PFSK-1 (cell line): ENCODE measurements around the gene KLRD1.

Experiments used
- FOXP2 ChIP-seq: optimal IDR thresholded peaks from 2 replicates; pipeline ENCODE3; 2011; ENCODE audit warnings: borderline replicate concordance, control low read depth, inconsistent platforms; ENCODE audit not compliant: insufficient read depth; ENCODE audit errors: extremely low read length, extremely low read depth
- POLR2AphosphoS5 ChIP-seq: IDR thresholded peaks from 2 replicates; pipeline ENCODE4 v1.6.1; 2012; ENCODE audit warnings: low read depth, mild to moderate bottlenecking, control low read depth, low read length, moderate library complexity
- SIN3A ChIP-seq: IDR thresholded peaks from 2 replicates; pipeline ENCODE4 v1.6.1; 2012; ENCODE audit warnings: mild to moderate bottlenecking, low read length, moderate library complexity, borderline replicate concordance; ENCODE audit not compliant: insufficient read depth
- TAF1 ChIP-seq: IDR thresholded peaks from 2 replicates; pipeline ENCODE4 v1.6.1; 2012; ENCODE audit warnings: low read length, control low read depth, borderline replicate concordance; ENCODE audit not compliant: insufficient read depth
- TF ChIP-seq, protein P1 (sequence below), 2 experiments: IDR thresholded peaks; 2 replicates each; pipeline versions ENCODE4 v1.6.1 to v1.8.0; 2011 to 2012; ENCODE audit warnings: low read depth in 2 of 2, low read length in 2 of 2, control low read depth in 1 of 2, inconsistent platforms in 1 of 2, mild to moderate bottlenecking in 1 of 2, moderate library complexity in 1 of 2; ENCODE audit not compliant: insufficient read depth in 1 of 2

The KLRD1 gene

DNA sequence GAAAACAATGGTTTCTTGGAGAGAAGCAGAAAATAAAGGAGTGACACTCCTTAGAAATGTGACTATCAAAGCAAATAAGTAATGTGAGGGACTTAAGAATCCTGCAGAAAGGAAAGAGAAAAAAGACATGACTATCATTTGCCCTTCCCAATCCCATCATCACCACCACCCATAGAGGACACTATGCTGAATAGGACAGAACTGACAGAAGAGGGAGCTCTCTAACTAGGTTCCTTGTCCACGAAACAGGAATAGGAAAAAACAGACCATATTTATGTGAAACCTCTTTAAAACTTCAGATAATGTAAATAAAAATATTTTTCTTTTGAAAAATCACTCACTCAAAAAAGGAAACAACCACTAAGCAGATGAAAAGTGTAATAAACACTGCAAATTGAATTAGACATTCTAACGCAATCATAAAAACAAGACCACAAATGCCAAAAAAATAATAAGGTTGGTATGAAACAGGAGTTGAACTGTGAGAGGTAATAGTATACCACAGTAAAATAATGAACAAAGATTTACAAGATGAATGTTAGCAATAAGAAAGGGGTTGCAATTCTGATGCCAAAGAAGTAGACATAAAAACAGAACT, 24.1 kb downstream of the KLRD1 start:
- TF ChIP-seq POLR2AphosphoS5 (no peak), FOXP2 (no peak), SIN3A (no peak), TAF1 (no peak)
- TF ChIP-seq, protein P1, sequence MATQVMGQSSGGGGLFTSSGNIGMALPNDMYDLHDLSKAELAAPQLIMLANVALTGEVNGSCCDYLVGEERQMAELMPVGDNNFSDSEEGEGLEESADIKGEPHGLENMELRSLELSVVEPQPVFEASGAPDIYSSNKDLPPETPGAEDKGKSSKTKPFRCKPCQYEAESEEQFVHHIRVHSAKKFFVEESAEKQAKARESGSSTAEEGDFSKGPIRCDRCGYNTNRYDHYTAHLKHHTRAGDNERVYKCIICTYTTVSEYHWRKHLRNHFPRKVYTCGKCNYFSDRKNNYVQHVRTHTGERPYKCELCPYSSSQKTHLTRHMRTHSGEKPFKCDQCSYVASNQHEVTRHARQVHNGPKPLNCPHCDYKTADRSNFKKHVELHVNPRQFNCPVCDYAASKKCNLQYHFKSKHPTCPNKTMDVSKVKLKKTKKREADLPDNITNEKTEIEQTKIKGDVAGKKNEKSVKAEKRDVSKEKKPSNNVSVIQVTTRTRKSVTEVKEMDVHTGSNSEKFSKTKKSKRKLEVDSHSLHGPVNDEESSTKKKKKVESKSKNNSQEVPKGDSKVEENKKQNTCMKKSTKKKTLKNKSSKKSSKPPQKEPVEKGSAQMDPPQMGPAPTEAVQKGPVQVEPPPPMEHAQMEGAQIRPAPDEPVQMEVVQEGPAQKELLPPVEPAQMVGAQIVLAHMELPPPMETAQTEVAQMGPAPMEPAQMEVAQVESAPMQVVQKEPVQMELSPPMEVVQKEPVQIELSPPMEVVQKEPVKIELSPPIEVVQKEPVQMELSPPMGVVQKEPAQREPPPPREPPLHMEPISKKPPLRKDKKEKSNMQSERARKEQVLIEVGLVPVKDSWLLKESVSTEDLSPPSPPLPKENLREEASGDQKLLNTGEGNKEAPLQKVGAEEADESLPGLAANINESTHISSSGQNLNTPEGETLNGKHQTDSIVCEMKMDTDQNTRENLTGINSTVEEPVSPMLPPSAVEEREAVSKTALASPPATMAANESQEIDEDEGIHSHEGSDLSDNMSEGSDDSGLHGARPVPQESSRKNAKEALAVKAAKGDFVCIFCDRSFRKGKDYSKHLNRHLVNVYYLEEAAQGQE (IDR thresholded peaks at IDR 0.05; ENCODE audit: insufficient read depth in 1 of 2, low read depth in 2 of 2, low read length in 2 of 2) = no peak

GRCh38 chr12:10339053-10339840, 31.6 kb downstream of the KLRD1 start:
- no peak for TF ChIP-seq TAF1
- no peak for TF ChIP-seq SIN3A
- TF ChIP-seq, protein P1 (IDR thresholded peaks at IDR 0.05; ENCODE audit: insufficient read depth in 1 of 2, low read depth in 2 of 2, low read length in 2 of 2) = no peak
- no peak for TF ChIP-seq POLR2AphosphoS5
- TF ChIP-seq FOXP2 = no peak

DNA sequence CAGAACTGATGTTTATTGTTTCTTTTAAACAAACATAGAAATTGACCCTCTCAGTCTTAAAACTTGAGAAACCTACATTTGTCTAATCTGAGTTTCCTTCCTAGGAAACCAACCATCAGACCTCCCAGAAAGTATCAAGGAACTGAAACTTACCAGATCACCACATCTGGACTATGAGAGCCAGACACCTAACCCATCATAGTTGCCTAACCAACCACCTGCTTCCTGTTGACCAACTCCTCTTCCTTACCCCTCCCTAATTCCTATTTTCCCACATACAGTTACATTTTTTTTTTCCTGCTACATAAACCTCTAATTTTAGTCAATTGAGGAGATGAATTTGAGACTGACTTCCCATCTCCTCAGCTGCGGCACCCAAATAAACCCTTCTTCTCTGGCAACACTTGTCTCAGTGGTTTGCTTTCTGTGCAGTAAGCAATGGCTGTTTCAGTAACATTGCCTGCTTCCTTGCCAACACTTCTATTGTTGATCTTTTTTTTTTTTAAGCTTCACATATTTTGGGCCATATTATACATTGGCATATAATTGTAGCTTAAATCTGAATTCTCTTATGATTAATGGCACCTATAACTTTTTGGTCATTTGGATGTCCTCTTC, 34.3 kb downstream of the KLRD1 start:
- no peak for TF ChIP-seq SIN3A
- TF ChIP-seq, protein P1 (IDR thresholded peaks at IDR 0.05; ENCODE audit: insufficient read depth in 1 of 2, low read depth in 2 of 2, low read length in 2 of 2) = no peak
- TF ChIP-seq TAF1 = no peak
- TF ChIP-seq POLR2AphosphoS5 = no peak
- TF ChIP-seq FOXP2 = no peak

GRCh38 chr12:10354071-10354470, 46.4 kb downstream of the KLRD1 start:
- TF ChIP-seq POLR2AphosphoS5 (no peak), TAF1 (no peak), FOXP2 (no peak), SIN3A (no peak)
- TF ChIP-seq, protein P1 (IDR thresholded peaks at IDR 0.05; ENCODE audit: insufficient read depth in 1 of 2, low read depth in 2 of 2, low read length in 2 of 2) = no peak
